Neural crest cell (in vitro differentiated cells): Measurements from ENCODE around the gene SAMSN1. TPM values are rescaled to one million over a fixed set of nuclear protein-coding genes. Genes with fewer than 3 reads are reported as not detected.

Source experiments
- DNase-seq: peaks from one replicate; pipeline ENCODE4 v3.0.0; 2021; ENCODE audit warnings: low read depth, mixed read lengths, low spot score
- H3K27ac Mint-ChIP-seq: one replicate; pipeline ENCODE4 v1.8.0; 2021; ENCODE audit warnings: mild to moderate bottlenecking, mixed read lengths; ENCODE audit not compliant: unreplicated experiment
- H3K27me3 Mint-ChIP-seq: 2 replicates; pipeline ENCODE4 v1.8.0; 2021; ENCODE audit warnings: low read depth, mild to moderate bottlenecking, mixed read lengths
- H3K36me3 Mint-ChIP-seq: 2 replicates; pipeline ENCODE4 v1.8.0; 2021; ENCODE audit warnings: low read depth, mild to moderate bottlenecking, mixed read lengths
- H3K4me1 Mint-ChIP-seq: 2 replicates; pipeline ENCODE4 v1.8.0; 2021; ENCODE audit warnings: mixed read lengths
- H3K4me3 Mint-ChIP-seq: one replicate; pipeline ENCODE4 v1.8.0; 2021; ENCODE audit warnings: mild to moderate bottlenecking, mixed read lengths
- H3K9me3 Mint-ChIP-seq: 2 replicates; pipeline ENCODE4 v1.8.0; 2021; ENCODE audit warnings: mixed read lengths
- long read RNA-seq: library from polyadenylated mRNA; unstranded; transcript quantifications from one replicate; pipeline ENCODE4 v2.0.0, GENCODE V29; 2020
- total RNA-seq: library from RNA; stranded (reverse); gene quantifications from 2 replicates; pipeline ENCODE4 v1.2.1, GENCODE V29; 2021
- TF ChIP-seq, protein P1 (sequence below): fragments of 200-600 bp; sonication (generic); conservative IDR thresholded peaks from 2 replicates; pipeline ENCODE4 v1.5.0; 2021; ENCODE audit warnings: antibody characterized with exemption, mild to moderate bottlenecking

Gene SAMSN1
- not detected in 2 replicates for total RNA-seq
- long read RNA-seq = 0 reads

- TF ChIP-seq, protein P1, sequence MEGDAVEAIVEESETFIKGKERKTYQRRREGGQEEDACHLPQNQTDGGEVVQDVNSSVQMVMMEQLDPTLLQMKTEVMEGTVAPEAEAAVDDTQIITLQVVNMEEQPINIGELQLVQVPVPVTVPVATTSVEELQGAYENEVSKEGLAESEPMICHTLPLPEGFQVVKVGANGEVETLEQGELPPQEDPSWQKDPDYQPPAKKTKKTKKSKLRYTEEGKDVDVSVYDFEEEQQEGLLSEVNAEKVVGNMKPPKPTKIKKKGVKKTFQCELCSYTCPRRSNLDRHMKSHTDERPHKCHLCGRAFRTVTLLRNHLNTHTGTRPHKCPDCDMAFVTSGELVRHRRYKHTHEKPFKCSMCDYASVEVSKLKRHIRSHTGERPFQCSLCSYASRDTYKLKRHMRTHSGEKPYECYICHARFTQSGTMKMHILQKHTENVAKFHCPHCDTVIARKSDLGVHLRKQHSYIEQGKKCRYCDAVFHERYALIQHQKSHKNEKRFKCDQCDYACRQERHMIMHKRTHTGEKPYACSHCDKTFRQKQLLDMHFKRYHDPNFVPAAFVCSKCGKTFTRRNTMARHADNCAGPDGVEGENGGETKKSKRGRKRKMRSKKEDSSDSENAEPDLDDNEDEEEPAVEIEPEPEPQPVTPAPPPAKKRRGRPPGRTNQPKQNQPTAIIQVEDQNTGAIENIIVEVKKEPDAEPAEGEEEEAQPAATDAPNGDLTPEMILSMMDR = no peak
- Mint-ChIP-seq H3K27ac (no peak within 1 kb of the TSS), H3K4me3 (no peak within 1 kb of the TSS), H3K36me3 (no peaks in the 10 kb centered on the region), H3K4me1 (no peaks in the 10 kb centered on the region), H3K9me3 (no peaks in the 10 kb centered on the region), H3K27me3 (no peaks in the 10 kb centered on the region)
- no peak for DNase-seq
Observed at GRCh38 chr21:14545906-14546480, at the start of gene SAMSN1. TSS of gene SAMSN1 (minus strand) at chr21:14546315. CDS start at chr21:14546261, 54 bp downstream.

DNA sequence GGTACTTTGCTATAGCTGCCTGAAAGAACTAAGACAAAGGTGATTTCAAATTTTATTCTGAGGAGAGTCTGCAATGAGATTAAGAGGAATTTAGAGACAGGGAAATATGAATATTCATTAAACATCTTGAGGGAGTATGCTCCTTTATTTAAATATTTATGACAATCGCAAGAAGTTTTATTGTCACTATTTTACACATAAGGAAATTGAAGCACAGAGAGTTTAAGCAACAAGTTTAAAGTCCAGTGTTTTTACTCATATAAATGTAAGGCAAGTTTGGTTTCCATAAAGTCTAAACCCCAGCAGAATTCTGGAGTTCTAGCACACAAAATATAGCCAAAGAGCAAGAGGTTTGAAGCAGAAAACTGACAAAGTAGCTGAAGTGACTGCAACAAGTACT is 49.3 kb upstream of the SAMSN1 start:
- peaks cover 2% of the 10 kb centered on the region for H3K9me3 Mint-ChIP-seq
- no peak overlapping the region for H3K27ac Mint-ChIP-seq
- H3K36me3 Mint-ChIP-seq = no peaks in the 10 kb centered on the region
- DNase-seq = no peak
- TF ChIP-seq, protein P1 = no peak
- no peak overlapping the region for H3K4me3 Mint-ChIP-seq
- H3K27me3 Mint-ChIP-seq = no peaks in the 10 kb centered on the region
- peaks cover 12% of the 10 kb centered on the region for H3K4me1 Mint-ChIP-seq

DNA sequence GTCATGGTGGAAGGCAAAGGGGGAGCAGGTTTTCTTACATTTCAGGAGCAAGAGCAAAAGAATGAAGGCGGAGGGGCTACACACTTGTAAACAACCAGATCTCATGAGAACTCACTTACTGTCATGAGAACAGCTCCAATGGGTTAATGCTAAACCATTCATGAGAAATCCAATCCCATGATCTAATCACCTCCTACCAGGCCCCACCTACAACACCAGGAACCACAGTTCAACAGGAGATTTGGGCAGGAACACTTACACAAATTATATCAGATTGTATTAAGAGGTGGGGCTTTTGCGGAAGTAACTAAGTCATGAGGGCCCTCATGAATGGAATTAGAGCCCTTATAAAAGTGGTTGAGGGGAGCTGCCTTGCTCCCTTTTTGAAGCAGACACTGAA is 48.9 kb upstream of the SAMSN1 start:
- TF ChIP-seq, protein P1 = no peak
- peaks cover 2% of the 10 kb centered on the region for H3K9me3 Mint-ChIP-seq

GRCh38 chr21:14593230-14593629 is 47.1 kb upstream of the SAMSN1 start:
- TF ChIP-seq, protein P1 = no peak
- Mint-ChIP-seq H3K4me1 (peaks cover 12% of the 10 kb centered on the region), H3K4me3 (no peak overlapping the region), H3K36me3 (no peaks in the 10 kb centered on the region), H3K9me3 (peaks cover 5% of the 10 kb centered on the region), H3K27ac (no peak overlapping the region), H3K27me3 (no peaks in the 10 kb centered on the region)
- no peak for DNase-seq

More for the DNA sequence above, 48.9 kb upstream of the SAMSN1 start:
- Mint-ChIP-seq H3K4me3 (no peak overlapping the region), H3K27ac (no peak overlapping the region), H3K36me3 (no peaks in the 10 kb centered on the region), H3K4me1 (peaks cover 12% of the 10 kb centered on the region), H3K27me3 (no peaks in the 10 kb centered on the region)
- DNase-seq = no peak

- Mint-ChIP-seq H3K4me3 (no peak overlapping the region), H3K4me1 (peaks cover 12% of the 10 kb centered on the region), H3K9me3 (peaks cover 5% of the 10 kb centered on the region), H3K27me3 (no peaks in the 10 kb centered on the region), H3K27ac (no peak overlapping the region), H3K36me3 (no peaks in the 10 kb centered on the region)
- no peak for DNase-seq
- TF ChIP-seq, protein P1 = no peak
Observed at GRCh38 chr21:14592296-14593000, 46.3 kb upstream of the SAMSN1 start.
